PC-9 (cell line): Measurements from ENCODE around the gene ROCK1.

Experiments used
- EZH2 ChIP-seq: fragments of 200-600 bp; sonication (generic); IDR thresholded peaks from 2 replicates; pipeline ENCODE4 v1.8.0; 2017; ENCODE audit warnings: antibody characterized with exemption, low read depth
- TF ChIP-seq, protein P1 (sequence below): fragments of 200-600 bp; sonication (generic); conservative IDR thresholded peaks from 2 replicates; pipeline ENCODE4 v1.6.1; 2017; ENCODE audit warnings: mixed run types, antibody characterized with exemption, mild to moderate bottlenecking, moderate library complexity

DNA sequence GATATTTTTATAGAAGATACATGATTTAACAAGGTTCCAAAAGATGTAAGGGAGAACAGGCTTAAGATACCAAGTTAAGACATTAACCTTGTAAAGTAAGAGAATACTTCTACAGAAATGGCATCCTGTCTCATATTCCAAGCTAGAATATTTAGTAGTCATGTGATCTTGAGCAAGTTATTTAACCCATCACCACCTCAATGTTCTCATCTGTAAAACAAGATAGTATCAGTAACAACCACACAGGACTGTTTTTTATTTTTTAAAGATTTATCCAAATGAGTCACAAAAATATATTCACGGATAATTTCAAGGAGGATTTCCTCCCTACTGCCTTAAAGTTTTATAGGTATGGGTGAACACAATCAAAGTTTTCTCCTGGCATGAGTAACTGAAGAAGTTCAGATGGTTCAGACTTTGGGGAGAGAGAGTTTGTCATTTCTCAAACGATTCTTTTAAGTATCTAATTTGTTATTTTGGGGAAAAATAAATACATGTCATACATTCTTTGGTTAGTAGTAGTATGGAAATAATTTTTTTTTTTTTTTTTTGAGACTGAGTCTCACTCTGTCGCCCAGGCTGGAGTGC is 25.9 kb downstream of the ROCK1 start:
- TF ChIP-seq, protein P1, sequence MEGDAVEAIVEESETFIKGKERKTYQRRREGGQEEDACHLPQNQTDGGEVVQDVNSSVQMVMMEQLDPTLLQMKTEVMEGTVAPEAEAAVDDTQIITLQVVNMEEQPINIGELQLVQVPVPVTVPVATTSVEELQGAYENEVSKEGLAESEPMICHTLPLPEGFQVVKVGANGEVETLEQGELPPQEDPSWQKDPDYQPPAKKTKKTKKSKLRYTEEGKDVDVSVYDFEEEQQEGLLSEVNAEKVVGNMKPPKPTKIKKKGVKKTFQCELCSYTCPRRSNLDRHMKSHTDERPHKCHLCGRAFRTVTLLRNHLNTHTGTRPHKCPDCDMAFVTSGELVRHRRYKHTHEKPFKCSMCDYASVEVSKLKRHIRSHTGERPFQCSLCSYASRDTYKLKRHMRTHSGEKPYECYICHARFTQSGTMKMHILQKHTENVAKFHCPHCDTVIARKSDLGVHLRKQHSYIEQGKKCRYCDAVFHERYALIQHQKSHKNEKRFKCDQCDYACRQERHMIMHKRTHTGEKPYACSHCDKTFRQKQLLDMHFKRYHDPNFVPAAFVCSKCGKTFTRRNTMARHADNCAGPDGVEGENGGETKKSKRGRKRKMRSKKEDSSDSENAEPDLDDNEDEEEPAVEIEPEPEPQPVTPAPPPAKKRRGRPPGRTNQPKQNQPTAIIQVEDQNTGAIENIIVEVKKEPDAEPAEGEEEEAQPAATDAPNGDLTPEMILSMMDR = no peak
- no peak for TF ChIP-seq EZH2
